Measurements from ENCODE around the gene SRD5A3.
A peak's percentile ranks its signal among the peaks of the same experiment; 100 is the strongest.

- no peak for TF ChIP-seq CTCF (IDR thresholded peaks at IDR 0.05)
- no peak for TF ChIP-seq POLR2A (IDR thresholded peaks at IDR 0.05)
- TF ChIP-seq POLR2AphosphoS5 (IDR thresholded peaks at IDR 0.05), result peak in 1 of 3 donors; percentile 49
These were observed 51.0 kb downstream of the SRD5A3 start for GRCh38 chr4:55397126-55397436.
